ENCODE measurements around the gene ATP5F1D. TPM values are rescaled to one million over a fixed set of nuclear protein-coding genes. Genes with fewer than 3 reads are reported as not detected.

Gene ATP5F1D
- total and polyA plus RNA-seq, 2 of the 13 experiments (the other 11 are each of a cell fraction or from before 2014, with no cell fraction given), result 39.4 to 78.7 TPM

DNA sequence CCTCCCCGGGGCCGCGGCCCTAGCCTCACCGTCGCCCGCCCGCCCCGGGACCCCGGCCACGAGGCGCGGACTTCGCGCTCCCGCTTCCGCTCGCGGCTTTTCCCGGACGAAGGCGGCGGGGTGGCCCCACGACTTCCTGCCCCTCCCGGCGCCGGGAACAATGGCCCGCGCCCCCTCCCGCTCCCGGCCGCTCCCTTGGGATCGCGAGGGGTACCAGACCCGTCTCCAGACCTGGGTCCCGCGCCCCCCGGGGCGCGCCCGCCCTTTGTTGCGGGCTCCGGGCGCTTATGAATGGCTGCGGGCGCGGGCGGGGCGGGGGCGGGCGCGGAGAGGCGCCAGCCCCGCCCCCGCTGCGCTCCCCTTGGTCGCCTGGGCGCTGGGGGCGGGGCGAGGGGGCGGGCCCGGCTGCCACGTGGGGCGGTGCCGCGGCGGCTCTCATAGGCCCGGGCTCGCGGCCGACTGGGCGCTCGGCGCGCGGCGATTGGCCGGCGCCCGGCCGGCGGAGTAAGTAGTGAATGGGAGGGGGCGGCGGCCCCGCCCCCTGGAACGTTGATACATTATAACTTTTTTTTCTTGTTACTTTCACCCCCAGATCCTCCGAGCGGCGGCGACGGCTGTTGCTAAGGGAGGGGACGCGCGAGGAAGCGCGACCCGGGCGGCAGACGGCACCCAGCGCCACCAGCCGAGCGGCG is 7.9 kb downstream of the ATP5F1D start (continued):
- TF ChIP-seq, protein P1, sequence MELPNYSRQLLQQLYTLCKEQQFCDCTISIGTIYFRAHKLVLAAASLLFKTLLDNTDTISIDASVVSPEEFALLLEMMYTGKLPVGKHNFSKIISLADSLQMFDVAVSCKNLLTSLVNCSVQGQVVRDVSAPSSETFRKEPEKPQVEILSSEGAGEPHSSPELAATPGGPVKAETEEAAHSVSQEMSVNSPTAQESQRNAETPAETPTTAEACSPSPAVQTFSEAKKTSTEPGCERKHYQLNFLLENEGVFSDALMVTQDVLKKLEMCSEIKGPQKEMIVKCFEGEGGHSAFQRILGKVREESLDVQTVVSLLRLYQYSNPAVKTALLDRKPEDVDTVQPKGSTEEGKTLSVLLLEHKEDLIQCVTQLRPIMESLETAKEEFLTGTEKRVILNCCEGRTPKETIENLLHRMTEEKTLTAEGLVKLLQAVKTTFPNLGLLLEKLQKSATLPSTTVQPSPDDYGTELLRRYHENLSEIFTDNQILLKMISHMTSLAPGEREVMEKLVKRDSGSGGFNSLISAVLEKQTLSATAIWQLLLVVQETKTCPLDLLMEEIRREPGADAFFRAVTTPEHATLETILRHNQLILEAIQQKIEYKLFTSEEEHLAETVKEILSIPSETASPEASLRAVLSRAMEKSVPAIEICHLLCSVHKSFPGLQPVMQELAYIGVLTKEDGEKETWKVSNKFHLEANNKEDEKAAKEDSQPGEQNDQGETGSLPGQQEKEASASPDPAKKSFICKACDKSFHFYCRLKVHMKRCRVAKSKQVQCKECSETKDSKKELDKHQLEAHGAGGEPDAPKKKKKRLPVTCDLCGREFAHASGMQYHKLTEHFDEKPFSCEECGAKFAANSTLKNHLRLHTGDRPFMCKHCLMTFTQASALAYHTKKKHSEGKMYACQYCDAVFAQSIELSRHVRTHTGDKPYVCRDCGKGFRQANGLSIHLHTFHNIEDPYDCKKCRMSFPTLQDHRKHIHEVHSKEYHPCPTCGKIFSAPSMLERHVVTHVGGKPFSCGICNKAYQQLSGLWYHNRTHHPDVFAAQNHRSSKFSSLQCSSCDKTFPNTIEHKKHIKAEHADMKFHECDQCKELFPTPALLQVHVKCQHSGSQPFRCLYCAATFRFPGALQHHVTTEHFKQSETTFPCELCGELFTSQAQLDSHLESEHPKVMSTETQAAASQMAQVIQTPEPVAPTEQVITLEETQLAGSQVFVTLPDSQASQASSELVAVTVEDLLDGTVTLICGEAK (IDR thresholded peaks at IDR 0.05), result no peak
- TF ChIP-seq, protein P1 (CRISPR knock-in tag; IDR thresholded peaks at IDR 0.05), result peak; percentile 37; the same call in 1 of the 2 replicates
- TF ChIP-seq NFRKB (IDR thresholded peaks at IDR 0.05), result no peak
- TF ChIP-seq, protein P2, sequence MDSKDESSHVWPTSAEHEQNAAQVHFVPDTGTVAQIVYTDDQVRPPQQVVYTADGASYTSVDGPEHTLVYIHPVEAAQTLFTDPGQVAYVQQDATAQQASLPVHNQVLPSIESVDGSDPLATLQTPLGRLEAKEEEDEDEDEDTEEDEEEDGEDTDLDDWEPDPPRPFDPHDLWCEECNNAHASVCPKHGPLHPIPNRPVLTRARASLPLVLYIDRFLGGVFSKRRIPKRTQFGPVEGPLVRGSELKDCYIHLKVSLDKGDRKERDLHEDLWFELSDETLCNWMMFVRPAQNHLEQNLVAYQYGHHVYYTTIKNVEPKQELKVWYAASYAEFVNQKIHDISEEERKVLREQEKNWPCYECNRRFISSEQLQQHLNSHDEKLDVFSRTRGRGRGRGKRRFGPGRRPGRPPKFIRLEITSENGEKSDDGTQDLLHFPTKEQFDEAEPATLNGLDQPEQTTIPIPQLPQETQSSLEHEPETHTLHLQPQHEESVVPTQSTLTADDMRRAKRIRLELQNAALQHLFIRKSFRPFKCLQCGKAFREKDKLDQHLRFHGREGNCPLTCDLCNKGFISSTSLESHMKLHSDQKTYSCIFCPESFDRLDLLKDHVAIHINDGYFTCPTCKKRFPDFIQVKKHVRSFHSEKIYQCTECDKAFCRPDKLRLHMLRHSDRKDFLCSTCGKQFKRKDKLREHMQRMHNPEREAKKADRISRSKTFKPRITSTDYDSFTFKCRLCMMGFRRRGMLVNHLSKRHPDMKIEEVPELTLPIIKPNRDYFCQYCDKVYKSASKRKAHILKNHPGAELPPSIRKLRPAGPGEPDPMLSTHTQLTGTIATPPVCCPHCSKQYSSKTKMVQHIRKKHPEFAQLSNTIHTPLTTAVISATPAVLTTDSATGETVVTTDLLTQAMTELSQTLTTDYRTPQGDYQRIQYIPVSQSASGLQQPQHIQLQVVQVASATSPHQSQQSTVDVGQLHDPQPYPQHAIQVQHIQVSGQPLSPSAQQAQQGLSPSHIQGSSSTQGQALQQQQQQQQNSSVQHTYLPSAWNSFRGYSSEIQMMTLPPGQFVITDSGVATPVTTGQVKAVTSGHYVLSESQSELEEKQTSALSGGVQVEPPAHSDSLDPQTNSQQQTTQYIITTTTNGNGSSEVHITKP (CRISPR knock-in tag; IDR thresholded peaks at IDR 0.05; ENCODE audit: low read depth), result no peak
- no peak for TF ChIP-seq GTF3A (CRISPR knock-in tag; conservative IDR thresholded peaks at IDR 0.05)
- TF ChIP-seq, protein P3, sequence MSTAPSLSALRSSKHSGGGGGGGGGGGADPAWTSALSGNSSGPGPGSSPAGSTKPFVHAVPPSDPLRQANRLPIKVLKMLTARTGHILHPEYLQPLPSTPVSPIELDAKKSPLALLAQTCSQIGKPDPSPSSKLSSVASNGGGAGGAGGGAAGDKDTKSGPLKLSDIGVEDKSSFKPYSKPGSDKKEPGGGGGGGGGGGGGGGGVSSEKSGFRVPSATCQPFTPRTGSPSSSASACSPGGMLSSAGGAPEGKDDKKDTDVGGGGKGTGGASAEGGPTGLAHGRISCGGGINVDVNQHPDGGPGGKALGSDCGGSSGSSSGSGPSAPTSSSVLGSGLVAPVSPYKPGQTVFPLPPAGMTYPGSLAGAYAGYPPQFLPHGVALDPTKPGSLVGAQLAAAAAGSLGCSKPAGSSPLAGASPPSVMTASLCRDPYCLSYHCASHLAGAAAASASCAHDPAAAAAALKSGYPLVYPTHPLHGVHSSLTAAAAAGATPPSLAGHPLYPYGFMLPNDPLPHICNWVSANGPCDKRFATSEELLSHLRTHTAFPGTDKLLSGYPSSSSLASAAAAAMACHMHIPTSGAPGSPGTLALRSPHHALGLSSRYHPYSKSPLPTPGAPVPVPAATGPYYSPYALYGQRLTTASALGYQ (CRISPR knock-in tag; IDR thresholded peaks at IDR 0.05), result no peak
- peak; percentile 87 for TF ChIP-seq SP4 (CRISPR knock-in tag; IDR thresholded peaks at IDR 0.05)
- TF ChIP-seq TARDBP (CRISPR knock-in tag; IDR thresholded peaks at IDR 0.05), result peak; percentile 70; the same call in 1 of the 2 replicates
- peak; percentile 6; the same call in 1 of the 2 replicates for TF ChIP-seq FOXO1 (CRISPR knock-in tag; IDR thresholded peaks at IDR 0.05)
- TF ChIP-seq NR2C2 (CRISPR knock-in tag; IDR thresholded peaks at IDR 0.05; ENCODE audit: borderline replicate concordance), result 0 out of 2 replicates have a peak, but pooled peaks have one; percentile 21
- TF ChIP-seq KDM6A (CRISPR knock-in tag; IDR thresholded peaks at IDR 0.05; ENCODE audit: low read depth), result 0 out of 2 replicates have a peak, but pooled peaks have one; percentile 23
- no peak for TF ChIP-seq EP300 (IDR thresholded peaks at IDR 0.05; ENCODE audit: low read depth in 2 of 2, low read length in 2 of 2)
- peak; percentile 44; the same call in 1 of the 2 replicates for TF ChIP-seq EP300 (CRISPR knock-in tag; IDR thresholded peaks at IDR 0.05; ENCODE audit: borderline replicate concordance)
- TF ChIP-seq TEAD3 (CRISPR knock-in tag; optimal IDR thresholded peaks at IDR 0.05; ENCODE audit: borderline replicate concordance), result peak; percentile 13
- TF ChIP-seq FOXJ3 (CRISPR knock-in tag; IDR thresholded peaks at IDR 0.05; ENCODE audit: borderline replicate concordance), result no peak

All from HepG2 (cell line).